Vagina (tissue), 2 donors: ENCODE results near the gene CTH. TPM values are rescaled to one million over a fixed set of nuclear protein-coding genes. Genes with fewer than 3 reads are reported as not detected.
"Not testable (repeated sequence)": the region's sequence is repeated elsewhere in the genome, so short reads cannot be mapped to it uniquely, and the experiment has no call there.

Source experiments
- DNase-seq, 2 donors: peaks; one replicate each; pipeline ENCODE4 v3.0.0-alpha.2; 2017; ENCODE audit errors: extremely low spot score in 2 of 2
- H3K27ac ChIP-seq: fragments of 200-600 bp; sonication (generic); one replicate; pipeline ENCODE4 v1.5.1; 2019
- H3K27me3 ChIP-seq: fragments of 200-600 bp; sonication (generic); one replicate; pipeline ENCODE4 v1.5.1; 2019
- H3K36me3 ChIP-seq, 2 donors: fragments of 200-600 bp; sonication (generic); one replicate each; pipeline ENCODE4 v1.5.1; 2017 to 2019
- H3K4me1 ChIP-seq: fragments of 200-600 bp; sonication (generic); one replicate; pipeline ENCODE4 v1.5.1; 2019
- H3K4me3 ChIP-seq, 2 donors: fragments of 200-600 bp; sonication (generic); 1 replicate in 1 of 2; 2 replicates in 1 of 2; pipeline ENCODE4 v1.5.1; 2016 to 2019
- H3K9me3 ChIP-seq: fragments of 200-600 bp; sonication (generic); one replicate; pipeline ENCODE4 v1.5.1; 2019
- POLR2A ChIP-seq, 2 donors: fragments of 450-650 bp; IDR thresholded peaks; one replicate each; pipeline ENCODE4 v1.6.1; 2017; ENCODE audit warnings: antibody characterized with exemption in 2 of 2, mild to moderate bottlenecking in 2 of 2, moderate library complexity in 2 of 2
- POLR2AphosphoS5 ChIP-seq, 2 donors: sonication (generic); formaldehyde crosslinking; IDR thresholded peaks; one replicate each; pipeline ENCODE4 v1.9.0; 2017; ENCODE audit warnings: antibody characterized with exemption in 2 of 2, mild to moderate bottlenecking in 2 of 2, low read depth in 1 of 2; ENCODE audit not compliant: insufficient read depth in 1 of 2
- intact Hi-C: fragments of 100-400 bp; cut with DNase I; formaldehyde crosslinking; loops from one replicate; pipeline ENCODE4 v1.15.1; 2023
- total RNA-seq: library from RNA; depleted of rRNA; stranded (reverse); fragments of >200 nt; gene quantifications from one replicate; pipeline ENCODE4 v1.2.3, GENCODE V29; 2016
- TF ChIP-seq, protein P1 (sequence below), 3 experiments: fragments of 450-650 bp in 2 of 3; fragments of 200-600 bp in 1 of 3; sonication (generic) in 1 of 3; IDR thresholded peaks; one replicate each; pipeline ENCODE4 v1.5.1; 2017 to 2019; ENCODE audit warnings: antibody characterized with exemption in 3 of 3, mild to moderate bottlenecking in 2 of 3, moderate library complexity in 2 of 3

CTH gene
- total RNA-seq, 1 donor from 2014 or later = 4.2 TPM

DNA sequence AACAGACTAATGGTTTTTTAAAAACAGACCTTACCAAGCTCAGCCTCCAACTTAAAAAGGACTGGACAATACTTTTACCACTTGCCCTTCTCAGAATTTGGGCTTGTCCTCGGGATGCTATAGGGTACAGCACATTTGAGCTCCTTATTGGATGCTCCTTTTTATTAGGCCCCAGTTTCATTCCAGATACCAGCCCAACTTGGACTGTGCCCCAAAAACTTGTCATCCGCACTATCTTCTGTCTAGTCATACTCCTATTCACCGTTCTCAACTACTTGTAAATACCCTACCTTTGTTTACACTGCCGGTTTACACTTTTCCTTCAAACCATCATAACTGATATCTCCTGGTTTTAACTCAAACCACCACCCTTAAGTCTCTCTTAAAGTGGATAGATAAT, 38.6 kb upstream of the CTH start:
- intact Hi-C loops = no loop called here
- H3K4me3 ChIP-seq = no peak overlapping the region
- no peaks in the 10 kb centered on the region for H3K4me1 ChIP-seq
- TF ChIP-seq POLR2A (IDR thresholded peaks at IDR 0.05) (no peak), POLR2AphosphoS5 (IDR thresholded peaks at IDR 0.05; ENCODE audit: insufficient read depth in 1 of 2, low read depth in 1 of 2) (no peak)
- TF ChIP-seq, protein P1, sequence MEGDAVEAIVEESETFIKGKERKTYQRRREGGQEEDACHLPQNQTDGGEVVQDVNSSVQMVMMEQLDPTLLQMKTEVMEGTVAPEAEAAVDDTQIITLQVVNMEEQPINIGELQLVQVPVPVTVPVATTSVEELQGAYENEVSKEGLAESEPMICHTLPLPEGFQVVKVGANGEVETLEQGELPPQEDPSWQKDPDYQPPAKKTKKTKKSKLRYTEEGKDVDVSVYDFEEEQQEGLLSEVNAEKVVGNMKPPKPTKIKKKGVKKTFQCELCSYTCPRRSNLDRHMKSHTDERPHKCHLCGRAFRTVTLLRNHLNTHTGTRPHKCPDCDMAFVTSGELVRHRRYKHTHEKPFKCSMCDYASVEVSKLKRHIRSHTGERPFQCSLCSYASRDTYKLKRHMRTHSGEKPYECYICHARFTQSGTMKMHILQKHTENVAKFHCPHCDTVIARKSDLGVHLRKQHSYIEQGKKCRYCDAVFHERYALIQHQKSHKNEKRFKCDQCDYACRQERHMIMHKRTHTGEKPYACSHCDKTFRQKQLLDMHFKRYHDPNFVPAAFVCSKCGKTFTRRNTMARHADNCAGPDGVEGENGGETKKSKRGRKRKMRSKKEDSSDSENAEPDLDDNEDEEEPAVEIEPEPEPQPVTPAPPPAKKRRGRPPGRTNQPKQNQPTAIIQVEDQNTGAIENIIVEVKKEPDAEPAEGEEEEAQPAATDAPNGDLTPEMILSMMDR (IDR thresholded peaks at IDR 0.05) = no peak
- no peak for DNase-seq
- H3K27ac ChIP-seq = no peak overlapping the region
- no peaks in the 10 kb centered on the region for H3K27me3 ChIP-seq
- no peaks in the 10 kb centered on the region for H3K36me3 ChIP-seq
- H3K9me3 ChIP-seq = no peaks in the 10 kb centered on the region

DNA sequence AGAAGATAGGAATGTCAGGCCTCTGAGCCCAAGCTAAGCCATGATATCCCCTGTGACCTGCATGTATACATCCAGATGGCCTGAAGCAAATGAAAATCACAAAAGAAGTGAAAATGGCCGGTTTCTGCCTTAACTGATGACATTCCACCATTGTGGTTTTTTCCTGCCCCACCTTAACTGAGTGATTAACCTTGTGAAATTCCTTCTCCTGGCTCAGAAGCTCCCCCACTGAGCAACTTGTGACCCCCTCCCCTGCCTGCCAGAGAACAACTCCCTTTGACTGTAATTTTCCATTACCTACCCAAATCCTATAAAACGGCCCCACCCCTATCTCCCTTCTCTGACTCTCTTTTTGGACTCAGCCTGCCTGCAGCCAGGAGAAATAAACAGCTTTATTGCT, 37.5 kb upstream of the CTH start:
- H3K27ac ChIP-seq, intact Hi-C loops, DNase-seq, H3K36me3 ChIP-seq, H3K4me1 ChIP-seq, H3K4me3 ChIP-seq, H3K27me3 ChIP-seq, H3K9me3 ChIP-seq: not testable (repeated sequence)

DNA sequence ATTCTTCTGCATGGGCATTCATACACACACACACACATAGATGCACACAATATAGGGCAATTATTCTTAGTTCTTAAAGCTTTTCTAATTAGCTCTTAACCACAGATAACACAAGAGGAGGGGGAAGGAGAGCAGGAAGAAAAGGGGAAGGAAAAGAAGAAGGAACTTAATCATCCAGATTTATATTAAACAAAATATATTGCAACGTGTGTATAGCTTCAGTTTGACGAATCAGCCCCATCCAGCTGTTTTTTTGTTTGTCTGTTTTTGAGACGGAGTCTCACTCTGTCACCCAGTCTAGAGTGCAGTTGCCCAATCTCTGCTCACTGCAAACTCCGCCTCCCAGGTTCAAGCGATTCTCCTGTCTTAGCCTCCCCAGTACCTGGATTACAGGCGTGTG, 34.9 kb upstream of the CTH start:
- no peak for DNase-seq
- no peak overlapping the region for H3K4me3 ChIP-seq
- intact Hi-C loops = no loop called here
- H3K4me1 ChIP-seq = no peaks in the 10 kb centered on the region
- H3K9me3 ChIP-seq = no peaks in the 10 kb centered on the region
- no peak overlapping the region for H3K27ac ChIP-seq
- TF ChIP-seq POLR2A (IDR thresholded peaks at IDR 0.05) (no peak), POLR2AphosphoS5 (IDR thresholded peaks at IDR 0.05; ENCODE audit: insufficient read depth in 1 of 2, low read depth in 1 of 2) (no peak)
- TF ChIP-seq, protein P1 (IDR thresholded peaks at IDR 0.05) = no peak
- no peaks in the 10 kb centered on the region for H3K27me3 ChIP-seq
- no peaks in the 10 kb centered on the region for H3K36me3 ChIP-seq

DNA sequence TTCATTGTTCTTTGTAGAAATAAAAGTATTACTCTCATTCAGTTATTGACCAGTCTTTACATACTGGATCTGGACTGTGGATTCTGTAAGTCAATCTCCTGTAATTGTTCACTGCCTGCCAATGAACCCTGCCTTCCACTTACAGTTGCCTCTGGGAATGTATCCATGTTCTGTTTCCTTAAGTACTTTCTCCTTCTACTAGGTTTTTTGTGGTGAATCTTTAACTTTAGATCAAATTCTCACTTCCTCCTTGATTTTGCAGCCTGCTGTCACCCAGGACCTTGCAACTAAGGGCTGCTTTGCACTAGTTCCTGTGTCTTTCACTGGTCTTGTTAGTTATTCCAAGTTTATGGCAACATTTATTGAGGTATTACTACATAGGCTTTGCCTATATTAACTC, 28.4 kb upstream of the CTH start:
- H3K27me3 ChIP-seq = no peaks in the 10 kb centered on the region
- TF ChIP-seq, protein P1 (IDR thresholded peaks at IDR 0.05) = no peak
- TF ChIP-seq POLR2AphosphoS5 (IDR thresholded peaks at IDR 0.05; ENCODE audit: insufficient read depth in 1 of 2, low read depth in 1 of 2) (no peak), POLR2A (IDR thresholded peaks at IDR 0.05) (no peak)
- no peaks in the 10 kb centered on the region for H3K9me3 ChIP-seq
- H3K27ac ChIP-seq = no peak overlapping the region
- no peak for DNase-seq
- intact Hi-C loops = no loop called here
- H3K36me3 ChIP-seq = no peaks in the 10 kb centered on the region
- H3K4me3 ChIP-seq = no peak overlapping the region
- no peaks in the 10 kb centered on the region for H3K4me1 ChIP-seq

DNA sequence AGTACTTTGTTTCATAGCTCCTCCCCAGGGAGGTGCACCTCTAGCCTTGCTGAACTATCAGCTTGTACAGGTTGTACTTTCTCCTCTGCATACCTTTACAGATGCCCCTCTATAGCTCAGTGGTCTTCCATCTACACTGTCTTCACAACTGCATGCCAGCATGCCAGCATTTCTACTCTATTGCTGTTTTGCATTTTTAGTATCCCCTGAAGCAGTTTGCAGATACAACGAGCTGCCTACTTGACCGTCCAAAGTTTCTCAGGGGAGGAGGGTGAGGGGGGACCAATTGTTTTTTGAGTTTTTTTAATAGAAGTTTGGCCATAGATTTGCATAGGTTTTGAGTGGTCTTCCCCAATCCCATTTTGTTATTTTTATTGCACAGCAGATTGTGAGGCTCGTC, 27.6 kb upstream of the CTH start:
- no peak overlapping the region for H3K4me3 ChIP-seq
- H3K27me3 ChIP-seq = no peaks in the 10 kb centered on the region
- TF ChIP-seq POLR2AphosphoS5 (IDR thresholded peaks at IDR 0.05; ENCODE audit: insufficient read depth in 1 of 2, low read depth in 1 of 2) (no peak), POLR2A (IDR thresholded peaks at IDR 0.05) (no peak)
- TF ChIP-seq, protein P1 (IDR thresholded peaks at IDR 0.05) = no peak
- no peaks in the 10 kb centered on the region for H3K9me3 ChIP-seq
- intact Hi-C loops = no loop called here
- no peaks in the 10 kb centered on the region for H3K4me1 ChIP-seq
- DNase-seq = no peak
- H3K36me3 ChIP-seq = no peaks in the 10 kb centered on the region
- H3K27ac ChIP-seq = no peak overlapping the region

DNA sequence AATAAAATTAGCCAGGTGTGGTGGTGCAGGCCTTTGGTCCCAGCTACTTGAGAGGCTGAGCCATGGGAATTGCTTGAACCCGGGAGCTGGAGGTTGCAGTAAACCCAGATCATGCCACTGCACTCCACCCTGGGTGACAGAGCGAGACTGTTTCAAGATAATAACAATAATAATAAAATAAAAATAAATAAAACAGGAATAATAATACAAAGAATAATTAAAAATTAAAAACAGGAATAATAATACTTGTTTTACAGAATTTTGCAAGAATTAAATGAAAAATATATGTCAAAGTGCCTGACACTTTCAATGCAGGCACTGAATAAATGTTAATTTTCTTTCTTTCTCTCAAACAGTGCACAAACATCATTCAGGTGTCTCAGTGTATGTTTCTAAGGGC, 26.5 kb upstream of the CTH start:
- H3K4me3 ChIP-seq = no peak overlapping the region
- no peaks in the 10 kb centered on the region for H3K4me1 ChIP-seq
- H3K36me3 ChIP-seq = no peaks in the 10 kb centered on the region
- TF ChIP-seq POLR2A (IDR thresholded peaks at IDR 0.05) (no peak), POLR2AphosphoS5 (IDR thresholded peaks at IDR 0.05; ENCODE audit: insufficient read depth in 1 of 2, low read depth in 1 of 2) (no peak)
- TF ChIP-seq, protein P1 (IDR thresholded peaks at IDR 0.05) = no peak
- no peak for DNase-seq
- intact Hi-C loops = no loop called here
- H3K27me3 ChIP-seq = no peaks in the 10 kb centered on the region
- no peak overlapping the region for H3K27ac ChIP-seq
- H3K9me3 ChIP-seq = no peaks in the 10 kb centered on the region
